ENCODE results near the gene CCDC192. TPM values are rescaled to one million over a fixed set of nuclear protein-coding genes. Genes with fewer than 3 reads are reported as not detected.
A peak's percentile ranks its signal among the peaks of the same experiment; 100 is the strongest.

CCDC192 gene
- total and polyA plus RNA-seq, 4 donors, result 0.50 to 1.6 (median 1.0) TPM

GRCh38 chr5:127959152-127959764, 256.1 kb downstream of the CCDC192 start:
- DNase-seq (ENCODE audit: low read depth in 4 of 6, low spot score in 6 of 6), result peak in 4 of 6 donors; percentile 31 to 85 (median 60)
- WGBS (ENCODE audit: insufficient coverage), result no CpG with 5 or more reads among the region's 3 CpGs
- peaks cover 8% of the 10 kb centered on the region for H3K4me1 ChIP-seq (ENCODE audit: control insufficient read depth, insufficient read depth, low read length)
- H3K27me3 ChIP-seq (ENCODE audit: control insufficient read depth, insufficient read depth, low read length), result no peaks in the 10 kb centered on the region
- peaks cover 2% of the 10 kb centered on the region for H3K9me3 ChIP-seq (ENCODE audit: control insufficient read depth, insufficient read depth, low read length)
- H3K27ac ChIP-seq (ENCODE audit: low read depth, low read length), result peak overlapping the region; percentile 48
- H3K36me3 ChIP-seq (ENCODE audit: control insufficient read depth, insufficient read depth, low read length), result no peaks in the 10 kb centered on the region
- H3K4me3 ChIP-seq (ENCODE audit: low read depth, low read length), result no peak overlapping the region

- 71% methylated on average over 1 of the region's 1 CpG for WGBS (ENCODE audit: insufficient coverage)
- peaks cover 8% of the 10 kb centered on the region for H3K4me1 ChIP-seq (ENCODE audit: control insufficient read depth, insufficient read depth, low read length)
- no peak for DNase-seq (ENCODE audit: low read depth in 4 of 6, low spot score in 6 of 6)
- no peak overlapping the region for H3K4me3 ChIP-seq (ENCODE audit: low read depth, low read length)
- peaks cover 2% of the 10 kb centered on the region for H3K9me3 ChIP-seq (ENCODE audit: control insufficient read depth, insufficient read depth, low read length)
- H3K27ac ChIP-seq (ENCODE audit: low read depth, low read length), result no peak overlapping the region
- H3K36me3 ChIP-seq (ENCODE audit: control insufficient read depth, insufficient read depth, low read length), result no peaks in the 10 kb centered on the region
- no peaks in the 10 kb centered on the region for H3K27me3 ChIP-seq (ENCODE audit: control insufficient read depth, insufficient read depth, low read length)
Observed at GRCh38 chr5:127960270-127960691, 257.1 kb downstream of the CCDC192 start.

GRCh38 chr5:127961006-127961762, 258.0 kb downstream of the CCDC192 start:
- H3K27me3 ChIP-seq (ENCODE audit: control insufficient read depth, insufficient read depth, low read length), result no peaks in the 10 kb centered on the region
- H3K4me1 ChIP-seq (ENCODE audit: control insufficient read depth, insufficient read depth, low read length), result peaks cover 8% of the 10 kb centered on the region
- H3K9me3 ChIP-seq (ENCODE audit: control insufficient read depth, insufficient read depth, low read length), result no peaks in the 10 kb centered on the region
- DNase-seq (ENCODE audit: low read depth in 4 of 6, low spot score in 6 of 6), result no peak
- no peak overlapping the region for H3K4me3 ChIP-seq (ENCODE audit: low read depth, low read length)
- WGBS (ENCODE audit: insufficient coverage), result no CpG with 5 or more reads among the region's 2 CpGs
- peaks cover 3% of the 10 kb centered on the region for H3K36me3 ChIP-seq (ENCODE audit: control insufficient read depth, insufficient read depth, low read length)
- no peak overlapping the region for H3K27ac ChIP-seq (ENCODE audit: low read depth, low read length)

GRCh38 chr5:127961763-127962145, 258.6 kb downstream of the CCDC192 start:
- Histone ChIP-seq H3K27ac (ENCODE audit: low read depth, low read length) (no peak overlapping the region), H3K27me3 (ENCODE audit: control insufficient read depth, insufficient read depth, low read length) (no peaks in the 10 kb centered on the region), H3K9me3 (ENCODE audit: control insufficient read depth, insufficient read depth, low read length) (no peaks in the 10 kb centered on the region), H3K36me3 (ENCODE audit: control insufficient read depth, insufficient read depth, low read length) (peaks cover 3% of the 10 kb centered on the region), H3K4me3 (ENCODE audit: low read depth, low read length) (no peak overlapping the region), H3K4me1 (ENCODE audit: control insufficient read depth, insufficient read depth, low read length) (peaks cover 8% of the 10 kb centered on the region)
- WGBS (ENCODE audit: insufficient coverage), result 100% methylated on average over 1 of the region's 3 CpGs
- no peak for DNase-seq (ENCODE audit: low read depth in 4 of 6, low spot score in 6 of 6)

GRCh38 chr5:127962491-127962890, 259.3 kb downstream of the CCDC192 start:
- H3K9me3 ChIP-seq (ENCODE audit: control insufficient read depth, insufficient read depth, low read length), result no peaks in the 10 kb centered on the region
- DNase-seq (ENCODE audit: low read depth in 4 of 6, low spot score in 6 of 6), result no peak
- H3K4me3 ChIP-seq (ENCODE audit: low read depth, low read length), result no peak overlapping the region
- no peaks in the 10 kb centered on the region for H3K27me3 ChIP-seq (ENCODE audit: control insufficient read depth, insufficient read depth, low read length)
- WGBS (ENCODE audit: insufficient coverage), result 100% methylated on average over 1 of the region's 1 CpG
- H3K27ac ChIP-seq (ENCODE audit: low read depth, low read length), result no peak overlapping the region
- H3K36me3 ChIP-seq (ENCODE audit: control insufficient read depth, insufficient read depth, low read length), result peaks cover 3% of the 10 kb centered on the region
- peaks cover 3% of the 10 kb centered on the region for H3K4me1 ChIP-seq (ENCODE audit: control insufficient read depth, insufficient read depth, low read length)

GRCh38 chr5:127963233-127963632, 260.0 kb downstream of the CCDC192 start:
- H3K27ac ChIP-seq (ENCODE audit: low read depth, low read length), result no peak overlapping the region
- H3K27me3 ChIP-seq (ENCODE audit: control insufficient read depth, insufficient read depth, low read length), result no peaks in the 10 kb centered on the region
- H3K4me1 ChIP-seq (ENCODE audit: control insufficient read depth, insufficient read depth, low read length), result peaks cover 3% of the 10 kb centered on the region
- no peak overlapping the region for H3K4me3 ChIP-seq (ENCODE audit: low read depth, low read length)
- no peak for DNase-seq (ENCODE audit: low read depth in 4 of 6, low spot score in 6 of 6)
- no peaks in the 10 kb centered on the region for H3K9me3 ChIP-seq (ENCODE audit: control insufficient read depth, insufficient read depth, low read length)
- WGBS (ENCODE audit: insufficient coverage), result 88% methylated on average over 1 of the region's 1 CpG
- H3K36me3 ChIP-seq (ENCODE audit: control insufficient read depth, insufficient read depth, low read length), result peaks cover 3% of the 10 kb centered on the region

- H3K36me3 ChIP-seq (ENCODE audit: control insufficient read depth, insufficient read depth, low read length), result peaks cover 3% of the 10 kb centered on the region
- no peak overlapping the region for H3K27ac ChIP-seq (ENCODE audit: low read depth, low read length)
- H3K9me3 ChIP-seq (ENCODE audit: control insufficient read depth, insufficient read depth, low read length), result no peaks in the 10 kb centered on the region
- H3K4me3 ChIP-seq (ENCODE audit: low read depth, low read length), result no peak overlapping the region
- 92% methylated on average over 2 of the region's 3 CpGs for WGBS (ENCODE audit: insufficient coverage)
- no peaks in the 10 kb centered on the region for H3K27me3 ChIP-seq (ENCODE audit: control insufficient read depth, insufficient read depth, low read length)
- H3K4me1 ChIP-seq (ENCODE audit: control insufficient read depth, insufficient read depth, low read length), result peaks cover 3% of the 10 kb centered on the region
- no peak for DNase-seq (ENCODE audit: low read depth in 4 of 6, low spot score in 6 of 6)
Observed at GRCh38 chr5:127963931-127964330, 260.7 kb downstream of the CCDC192 start.

GRCh38 chr5:127967323-127967982, 264.3 kb downstream of the CCDC192 start:
- H3K9me3 ChIP-seq (ENCODE audit: control insufficient read depth, insufficient read depth, low read length), result no peaks in the 10 kb centered on the region
- H3K4me3 ChIP-seq (ENCODE audit: low read depth, low read length), result no peak overlapping the region
- WGBS (ENCODE audit: insufficient coverage), result 100% methylated on average over 1 of the region's 3 CpGs
- H3K27me3 ChIP-seq (ENCODE audit: control insufficient read depth, insufficient read depth, low read length), result no peaks in the 10 kb centered on the region
- peaks cover 2% of the 10 kb centered on the region for H3K4me1 ChIP-seq (ENCODE audit: control insufficient read depth, insufficient read depth, low read length)
- H3K36me3 ChIP-seq (ENCODE audit: control insufficient read depth, insufficient read depth, low read length), result peaks cover 3% of the 10 kb centered on the region
- DNase-seq (ENCODE audit: low read depth in 4 of 6, low spot score in 6 of 6), result no peak
- H3K27ac ChIP-seq (ENCODE audit: low read depth, low read length), result no peak overlapping the region

GRCh38 chr5:127967983-127968592, 264.9 kb downstream of the CCDC192 start:
- DNase-seq (ENCODE audit: low read depth in 4 of 6, low spot score in 6 of 6), result no peak
- Histone ChIP-seq H3K27me3 (ENCODE audit: control insufficient read depth, insufficient read depth, low read length) (no peaks in the 10 kb centered on the region), H3K27ac (ENCODE audit: low read depth, low read length) (no peak overlapping the region), H3K4me1 (ENCODE audit: control insufficient read depth, insufficient read depth, low read length) (peaks cover 2% of the 10 kb centered on the region), H3K4me3 (ENCODE audit: low read depth, low read length) (no peak overlapping the region), H3K9me3 (ENCODE audit: control insufficient read depth, insufficient read depth, low read length) (no peaks in the 10 kb centered on the region), H3K36me3 (ENCODE audit: control insufficient read depth, insufficient read depth, low read length) (peaks cover 3% of the 10 kb centered on the region)
- 100% methylated on average over 1 of the region's 1 CpG for WGBS (ENCODE audit: insufficient coverage)
